ENCODE results near the gene F8. TPM values are rescaled to one million over a fixed set of nuclear protein-coding genes. Genes with fewer than 3 reads are reported as not detected.

F8 gene
- total and polyA plus RNA-seq, 2 of the 4 experiments (the other 2 are of a cell fraction), result 1.4 to 1.5 TPM

- H3K4ac ChIP-seq (ENCODE audit: low read depth, low read length), result no peak overlapping the region
- TF ChIP-seq SMC3 (IDR thresholded peaks at IDR 0.05; ENCODE audit: low read depth, low read length) (peak; percentile 61), RAD21 (IDR thresholded peaks at IDR 0.05; ENCODE audit: low read length) (peak; percentile 83), CTCF (conservative IDR thresholded peaks at IDR 0.05; ENCODE audit: low read depth, low read length) (peak; percentile 74), USF2 (IDR thresholded peaks at IDR 0.05; ENCODE audit: low read depth, low read length) (no peak), POLR2A (IDR thresholded peaks at IDR 0.05; ENCODE audit: low read depth, low read length) (no peak)
- peak overlapping the region; percentile 62 for H3K4me3 ChIP-seq (ENCODE audit: insufficient read depth, low read depth, low read length)
- H2AK5ac ChIP-seq (ENCODE audit: low read depth, low read length), result no peak overlapping the region
- H4K8ac ChIP-seq (ENCODE audit: low read depth in 2 of 2, low read length in 2 of 2), result peak overlapping the region in 1 of 2 experiments; percentile 52; a peak in 2 of 4 replicates
- peak overlapping the region; percentile 39 for H2AK9ac ChIP-seq (replicated peaks; ENCODE audit: low read depth, low read length, poor library complexity)
- in situ Hi-C loops (cut with MboI; ENCODE audit: low sequenced_read_pairs) (loop anchor here (5.0 kb wide), 1 partner anchor 77 kb away; no protein-coding TSS in a partner anchor), dilution Hi-C loops (cut with HindIII; ENCODE audit: low sequenced_read_pairs, unreplicated experiment) (no loop called here), intact Hi-C loops (cut with micrococcal nuclease) (loop anchor here (1.0 to 5.0 kb wide), 6 partner anchors 62 to 840 kb away; partner anchors contain the start of genes BRCC3, CMC4 and MTCP1)
- BruUV-seq (replicated peaks), result no TSS peak
- no peaks in the 10 kb centered on the region for H3K27me3 ChIP-seq (ENCODE audit: control insufficient read depth, insufficient read depth, low read length)
- H3K18ac ChIP-seq (ENCODE audit: low read depth, low read length), result 0 out of 2 replicates have a peak overlapping the region, but pooled peaks have one; percentile 28
- WGBS, 2 experiments (ENCODE audit: extremely low coverage in 2 of 2, insufficient read length in 1 of 2), result no CpG with 5 or more reads among the region's 11 CpGs
- CTCF ChIA-PET, result interaction anchor here (0.6 to 1.0 kb wide), 2 partner anchors 78 to 168 kb away, joined by 3 read pairs; no protein-coding TSS in a partner anchor
- DNase-seq (peak; percentile 49), ATAC-seq (ENCODE audit: low read depth) (peak; percentile 97)
- no peaks in the 10 kb centered on the region for H4K20me1 ChIP-seq (ENCODE audit: insufficient read depth, low read length)
- H4K91ac ChIP-seq (ENCODE audit: insufficient read depth, low read depth, low read length), result no peak overlapping the region
- peak overlapping the region; percentile 85 for H2AFZ ChIP-seq (replicated peaks; ENCODE audit: low read length, poor library complexity)
- no peak overlapping the region for H2BK120ac ChIP-seq (ENCODE audit: low read depth, low read length)
- peak overlapping the region; percentile 45; the same call in 1 of the 2 replicates for H3K27ac ChIP-seq (ENCODE audit: insufficient read depth, low read length)
- H4K5ac ChIP-seq (ENCODE audit: low read depth, low read length), result peak overlapping the region; percentile 90
- H3K4me1 ChIP-seq (ENCODE audit: control insufficient read depth, insufficient read depth, low read length), result no peaks in the 10 kb centered on the region
- no peak overlapping the region for H2BK20ac ChIP-seq (ENCODE audit: low read depth, low read length)
- no peak overlapping the region for H2BK5ac ChIP-seq (ENCODE audit: low read depth, low read length, poor library complexity, severe bottlenecking)
- peak overlapping the region; percentile 87 for H3K4me2 ChIP-seq (ENCODE audit: low read depth, low read length)
- H3K9me3 ChIP-seq (ENCODE audit: control insufficient read depth, insufficient read depth, low read length), result no peaks in the 10 kb centered on the region
- no peaks in the 10 kb centered on the region for H3K36me3 ChIP-seq (ENCODE audit: control insufficient read depth, insufficient read depth, low read length)
- H3K79me1 ChIP-seq (ENCODE audit: low read depth in 1 of 2, low read length in 2 of 2), result no peaks in the 10 kb centered on the region
- H3K9me1 ChIP-seq (ENCODE audit: insufficient read depth, low read length), result no peaks in the 10 kb centered on the region
- no peak overlapping the region for H2BK15ac ChIP-seq (ENCODE audit: low read depth, low read length)
- peak overlapping the region; percentile 79 for H3K9ac ChIP-seq (ENCODE audit: low read depth, low read length)
- POLR2A ChIA-PET (ENCODE audit: unreplicated experiment), result no interaction called here
- no peak overlapping the region for H3K56ac ChIP-seq (ENCODE audit: extremely low read depth, insufficient read depth, low read length)
- H3K23ac ChIP-seq (ENCODE audit: low read depth, low read length), result no peak overlapping the region
- H3K14ac ChIP-seq (replicated peaks; ENCODE audit: low read depth, low read length), result no peak overlapping the region; the same call in 1 of the 2 replicates
Observed at GRCh38 chrX:154980330-154981115, 42.0 kb downstream of the F8 start.
